ENCODE measurements around the gene MRGPRF.

DNA sequence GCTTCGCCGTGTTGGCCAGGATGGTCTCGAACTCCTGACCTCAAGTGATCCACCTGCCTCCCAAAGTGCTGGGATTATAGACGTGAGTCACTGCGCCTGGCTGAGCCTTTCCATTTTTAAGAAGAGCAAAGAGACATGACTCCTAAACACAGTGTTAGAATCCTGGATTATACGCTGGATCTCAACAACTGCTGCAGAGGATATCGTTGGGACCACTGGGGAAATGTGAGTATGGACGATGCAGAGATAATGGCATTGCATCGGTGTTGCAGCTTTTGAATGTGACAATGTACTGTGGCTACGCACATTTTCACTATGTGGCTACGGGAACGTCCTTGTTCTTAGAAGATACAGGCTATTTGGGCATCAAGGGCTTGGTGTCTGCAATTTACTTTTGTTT is 6.2 kb downstream of the MRGPRF start:
- TF ChIP-seq POLR2AphosphoS5 (IDR thresholded peaks at IDR 0.05) (no peak), POLR2A (IDR thresholded peaks at IDR 0.05) (no peak)
- TF ChIP-seq, protein P1, sequence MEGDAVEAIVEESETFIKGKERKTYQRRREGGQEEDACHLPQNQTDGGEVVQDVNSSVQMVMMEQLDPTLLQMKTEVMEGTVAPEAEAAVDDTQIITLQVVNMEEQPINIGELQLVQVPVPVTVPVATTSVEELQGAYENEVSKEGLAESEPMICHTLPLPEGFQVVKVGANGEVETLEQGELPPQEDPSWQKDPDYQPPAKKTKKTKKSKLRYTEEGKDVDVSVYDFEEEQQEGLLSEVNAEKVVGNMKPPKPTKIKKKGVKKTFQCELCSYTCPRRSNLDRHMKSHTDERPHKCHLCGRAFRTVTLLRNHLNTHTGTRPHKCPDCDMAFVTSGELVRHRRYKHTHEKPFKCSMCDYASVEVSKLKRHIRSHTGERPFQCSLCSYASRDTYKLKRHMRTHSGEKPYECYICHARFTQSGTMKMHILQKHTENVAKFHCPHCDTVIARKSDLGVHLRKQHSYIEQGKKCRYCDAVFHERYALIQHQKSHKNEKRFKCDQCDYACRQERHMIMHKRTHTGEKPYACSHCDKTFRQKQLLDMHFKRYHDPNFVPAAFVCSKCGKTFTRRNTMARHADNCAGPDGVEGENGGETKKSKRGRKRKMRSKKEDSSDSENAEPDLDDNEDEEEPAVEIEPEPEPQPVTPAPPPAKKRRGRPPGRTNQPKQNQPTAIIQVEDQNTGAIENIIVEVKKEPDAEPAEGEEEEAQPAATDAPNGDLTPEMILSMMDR (IDR thresholded peaks at IDR 0.05): no peak

Measured in breast epithelium (tissue), 3 donors.